ENCODE measurements around the gene KRT39.

KRT39 gene

DNA sequence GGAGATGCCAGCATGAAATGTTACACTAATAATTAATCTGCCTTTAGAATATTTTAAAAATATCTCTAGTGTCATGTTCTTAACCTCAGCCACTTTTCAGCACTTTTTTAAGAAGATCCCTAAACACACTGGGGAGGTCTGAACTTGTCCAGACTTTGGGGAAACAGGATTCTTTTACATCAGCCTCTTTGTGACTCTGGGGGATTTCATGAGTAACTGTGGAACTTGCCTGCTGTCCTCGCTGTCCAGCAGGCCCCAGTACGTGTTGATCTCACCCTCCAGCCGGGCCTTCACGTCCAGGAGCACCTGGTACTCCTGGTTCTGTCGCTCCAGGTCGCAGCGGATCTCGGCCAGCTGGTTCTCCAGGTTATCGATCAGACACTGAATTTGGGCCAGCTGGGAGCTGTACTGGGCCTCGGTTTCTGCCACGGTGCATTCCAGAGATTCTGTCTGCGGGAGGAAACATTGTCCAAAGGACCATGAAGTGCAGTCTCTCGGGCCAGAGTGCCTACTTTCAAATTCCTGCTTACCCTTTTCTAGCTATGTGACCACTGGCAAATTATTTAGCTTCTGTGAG, 11.9 kb upstream of the KRT39 start:
- DNase-seq = no peak

DNA sequence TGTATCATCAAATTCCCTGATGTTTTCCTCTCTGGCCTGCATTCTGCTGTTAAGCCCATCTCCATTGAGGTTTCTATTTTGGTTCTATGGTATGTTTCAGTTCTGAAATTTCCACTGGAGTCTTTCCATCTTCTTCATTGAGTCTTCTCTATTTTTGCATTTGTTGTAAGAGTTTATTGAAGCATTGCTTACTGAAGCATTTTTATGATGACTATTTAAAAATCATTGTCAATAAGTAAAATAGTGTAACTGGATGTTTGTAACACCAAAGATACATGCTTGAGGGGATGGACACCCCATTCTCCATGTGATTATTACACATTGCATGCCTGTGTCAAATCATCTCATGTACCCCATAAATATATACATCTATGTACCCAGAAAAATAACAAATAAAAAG, 8.8 kb upstream of the KRT39 start:
- no peak for DNase-seq

DNA sequence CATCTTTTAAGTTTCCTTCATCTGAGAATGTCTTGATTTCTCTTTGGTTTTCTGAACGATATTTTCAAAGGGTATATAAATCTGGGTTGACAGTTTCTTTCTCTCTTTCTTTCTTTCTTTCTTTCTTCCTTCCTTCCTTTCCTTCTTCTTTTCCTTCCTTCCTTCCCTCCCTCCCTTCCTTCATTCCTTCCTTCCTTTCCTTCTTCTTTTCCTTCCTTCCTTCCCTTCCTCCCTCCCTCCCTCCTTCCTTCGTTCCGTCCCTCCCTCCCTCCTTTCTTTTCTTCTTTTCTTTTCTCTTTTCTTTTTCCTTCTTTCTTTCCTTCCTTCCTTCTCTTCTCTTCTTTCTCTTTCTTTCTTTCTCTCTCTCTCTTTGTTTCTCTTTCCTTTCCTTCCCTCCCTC, 7.6 kb upstream of the KRT39 start:
- no peak for DNase-seq

DNA sequence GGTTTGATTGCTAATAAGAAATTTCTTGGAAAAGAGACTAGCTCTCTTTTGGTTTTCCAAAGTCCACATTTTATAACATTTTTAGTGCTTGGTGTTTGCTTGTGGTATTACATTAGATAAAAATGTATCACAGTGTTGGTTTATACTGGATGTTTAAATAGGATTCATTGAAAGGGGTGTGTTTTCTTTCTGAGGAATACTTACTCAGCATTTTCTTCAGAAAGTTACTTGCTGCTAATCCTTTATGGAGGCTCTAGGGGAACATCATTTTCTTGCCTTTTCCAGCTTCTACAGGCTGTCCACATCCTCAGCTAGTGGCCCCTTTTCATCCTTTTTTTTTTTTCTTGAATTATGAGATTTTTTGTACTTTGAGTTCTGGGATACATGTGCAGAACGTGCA, 834 bp upstream of the KRT39 start:
- no peak for DNase-seq

DNA sequence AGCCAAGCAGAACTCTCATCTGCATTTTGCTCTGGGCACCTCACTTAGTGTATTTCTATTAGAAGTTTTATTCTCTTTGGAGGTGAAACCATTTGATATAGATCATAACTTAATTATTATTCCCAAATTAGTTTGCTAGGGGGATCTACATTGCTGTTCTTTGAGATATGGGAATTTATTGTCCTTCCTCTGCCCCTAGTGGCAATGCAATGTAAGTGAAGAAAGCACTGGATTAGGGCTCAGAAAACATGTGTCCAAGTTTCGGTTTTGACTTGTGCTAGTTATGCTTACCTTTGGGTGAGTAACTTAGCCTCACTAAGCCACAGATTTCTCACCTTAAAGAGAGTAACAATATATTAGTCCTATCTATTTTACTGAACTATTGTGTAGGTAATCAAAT, 2.9 kb downstream of the KRT39 start:
- DNase-seq = no peak

DNA sequence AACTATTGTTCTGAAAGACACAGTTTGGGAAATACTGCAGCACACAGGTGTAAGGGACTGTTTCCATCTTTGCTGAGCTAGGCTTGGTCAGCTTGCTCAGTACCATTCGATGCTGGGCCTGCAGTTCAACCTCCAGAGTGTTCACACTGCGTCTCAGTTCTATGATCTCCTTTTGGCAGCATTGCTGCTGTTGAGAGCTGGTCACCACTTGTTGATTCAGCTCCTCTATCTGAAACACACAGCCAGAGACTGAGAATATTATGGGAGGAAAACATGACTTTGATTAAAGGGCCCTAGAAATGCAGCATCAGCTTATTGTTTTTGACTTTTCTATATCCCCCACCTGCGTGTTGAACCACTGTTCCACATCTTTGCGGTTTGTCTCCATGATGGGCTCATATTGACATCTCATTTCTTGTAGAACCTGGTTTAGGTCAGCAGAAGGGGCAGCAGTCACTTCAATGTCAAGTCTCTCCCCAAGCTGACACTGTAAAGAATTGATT, 4.6 kb downstream of the KRT39 start:
- no peak for DNase-seq

DNA sequence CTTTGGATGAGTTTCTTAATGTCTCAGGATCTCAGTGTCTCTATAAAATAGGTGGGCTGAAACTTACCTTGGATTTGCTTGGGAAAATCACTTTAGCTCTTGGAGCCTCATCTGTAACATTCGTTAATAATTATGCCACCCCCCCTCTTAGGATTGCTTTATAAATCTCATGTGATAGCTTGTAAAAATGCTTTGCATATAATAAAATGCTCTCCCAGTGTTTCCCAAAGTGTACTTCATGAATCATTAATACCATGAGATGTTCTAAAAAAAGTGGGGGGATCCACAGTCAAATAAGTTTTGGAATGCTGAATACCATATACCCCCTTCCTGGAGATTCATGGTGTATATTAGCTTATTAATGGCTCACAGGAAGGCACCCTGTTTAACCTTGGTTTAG, 5.2 kb downstream of the KRT39 start:
- no peak for DNase-seq

DNA sequence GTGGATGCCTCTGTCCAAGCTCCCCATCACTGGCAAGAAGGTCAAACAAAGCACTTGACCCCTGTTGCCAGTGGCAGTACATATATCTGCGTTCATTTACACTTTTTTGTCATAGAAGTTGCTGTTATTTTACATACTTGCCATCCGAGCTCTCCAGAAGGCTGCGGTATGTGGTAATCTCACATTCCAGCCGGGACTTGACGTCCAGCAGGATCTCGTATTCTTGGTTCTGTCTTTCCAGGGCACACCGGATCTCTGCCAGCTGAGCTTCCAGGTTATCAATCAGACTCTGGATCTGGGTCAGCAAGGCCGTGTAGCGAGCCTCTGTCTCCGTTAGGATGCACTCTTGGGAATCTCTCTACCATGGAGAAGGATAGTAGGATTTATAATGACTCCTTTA, 6.6 kb downstream of the KRT39 start:
- no peak for DNase-seq

DNA sequence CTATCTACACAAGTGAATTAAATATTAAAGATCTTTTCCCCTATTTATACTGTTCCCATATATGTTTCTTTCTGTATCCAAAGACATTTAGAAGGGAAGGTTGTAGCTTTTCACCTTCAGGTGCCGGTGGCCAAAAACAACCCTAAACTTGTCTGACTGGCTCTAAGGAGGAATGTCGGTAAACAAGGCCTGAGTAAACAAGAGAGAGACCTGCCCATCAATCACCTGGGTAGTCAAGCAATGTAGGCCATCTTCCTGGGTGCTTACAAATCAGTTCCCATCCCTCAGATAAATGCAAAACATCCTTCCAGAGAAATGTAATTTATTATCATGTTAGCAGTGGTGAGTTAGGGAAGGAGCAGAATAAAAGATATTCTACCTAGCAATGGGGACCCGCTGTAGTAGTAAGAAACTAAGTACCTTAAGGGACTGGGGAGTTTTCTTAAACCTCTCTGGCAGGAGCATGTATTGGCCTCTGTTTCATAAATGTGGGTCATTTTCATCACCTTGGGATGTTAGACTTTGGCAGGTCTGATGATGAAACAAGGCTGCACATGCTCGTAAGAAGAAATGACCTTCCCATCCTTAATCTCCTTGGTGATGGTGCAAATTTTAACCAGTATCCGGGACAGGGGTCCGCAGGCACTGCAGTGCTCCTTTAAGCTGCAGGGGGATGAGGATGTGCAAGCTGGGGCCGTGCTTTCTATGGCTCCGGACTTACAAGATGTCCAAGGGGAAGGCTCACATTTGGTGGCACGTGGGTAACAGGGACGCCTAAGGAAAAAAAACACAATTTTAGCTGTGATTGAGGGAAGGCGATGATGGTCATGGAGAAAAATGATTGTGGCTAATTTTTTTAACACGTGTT, 8.4 kb downstream of the KRT39 start:
- DNase-seq = no peak

DNA sequence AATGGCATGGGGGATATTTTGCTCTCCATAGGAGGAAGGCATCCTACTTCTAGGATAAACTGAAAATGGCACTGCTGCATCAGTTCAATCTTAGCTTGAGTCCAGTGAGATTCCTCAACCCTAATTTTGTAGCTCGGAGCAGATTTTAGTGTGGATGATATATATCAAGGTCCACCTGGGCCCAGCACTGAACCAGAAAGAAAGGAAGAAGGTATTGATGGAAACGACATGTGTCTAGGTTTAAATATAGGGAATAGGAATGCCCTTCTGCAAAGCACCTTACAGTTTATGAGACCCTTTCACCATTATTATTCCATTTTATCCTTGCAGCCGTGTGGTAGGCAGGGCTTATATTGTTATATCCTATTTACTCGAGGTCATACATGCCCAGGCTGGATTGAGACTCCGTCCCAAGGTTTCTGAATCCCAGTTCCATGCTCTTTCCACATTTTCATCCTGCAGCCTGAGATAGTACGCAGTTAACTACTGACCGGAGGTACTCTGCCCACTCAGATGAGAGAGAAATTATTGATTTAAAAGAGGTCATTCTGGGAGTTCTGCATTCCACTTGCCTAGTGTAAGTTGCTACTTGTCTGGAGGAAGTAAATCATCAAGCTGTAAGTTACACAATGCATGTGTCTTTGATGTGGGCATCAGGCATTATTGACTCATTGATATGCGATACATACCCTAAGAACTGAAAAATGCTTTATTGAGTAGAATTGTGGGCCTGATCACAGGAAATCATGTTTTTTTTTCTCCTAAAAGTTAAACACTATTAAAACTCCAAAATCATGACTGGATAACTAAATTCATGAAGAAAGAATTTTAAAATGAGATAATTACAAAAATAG, 10.1 kb downstream of the KRT39 start:
- DNase-seq = no peak

DNA sequence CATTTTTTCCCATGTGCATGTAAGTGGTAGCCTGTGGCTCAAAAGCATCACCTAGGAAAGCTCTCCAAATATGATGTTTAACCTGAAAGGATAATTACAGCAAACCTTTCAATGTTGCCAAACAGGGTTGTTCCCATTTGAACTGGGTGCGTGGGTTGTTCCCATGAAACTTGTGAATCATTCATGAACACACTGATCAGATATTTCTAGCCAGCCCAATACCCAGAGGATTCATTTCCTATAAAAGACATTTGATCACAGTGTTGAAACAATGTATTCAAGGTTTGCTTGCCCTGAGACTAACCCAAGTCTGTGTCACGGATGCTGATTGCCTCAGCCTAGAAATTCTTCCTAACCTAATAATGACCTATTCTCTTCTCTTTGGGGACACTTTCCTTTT, 12.9 kb downstream of the KRT39 start:
- DNase-seq = no peak

DNA sequence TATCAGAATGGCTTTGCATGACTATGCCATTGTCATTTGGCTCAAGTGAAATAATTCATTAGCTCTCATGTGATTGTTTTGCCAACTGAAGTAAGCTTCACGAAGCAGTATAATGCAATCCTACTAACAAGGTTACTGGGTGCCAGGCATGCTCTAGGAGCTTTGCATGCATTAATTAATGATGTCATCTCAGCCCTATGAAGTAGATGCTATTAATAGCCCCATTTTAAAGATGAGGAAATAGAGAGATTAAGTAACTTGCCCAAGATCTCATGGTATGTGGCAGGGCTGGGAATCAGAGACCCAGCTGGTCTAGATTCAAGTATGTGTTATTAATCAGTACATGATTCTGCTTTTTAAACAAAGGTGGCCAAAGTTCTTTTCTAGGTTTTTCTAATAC, 14.1 kb downstream of the KRT39 start:
- no peak for DNase-seq

DNA sequence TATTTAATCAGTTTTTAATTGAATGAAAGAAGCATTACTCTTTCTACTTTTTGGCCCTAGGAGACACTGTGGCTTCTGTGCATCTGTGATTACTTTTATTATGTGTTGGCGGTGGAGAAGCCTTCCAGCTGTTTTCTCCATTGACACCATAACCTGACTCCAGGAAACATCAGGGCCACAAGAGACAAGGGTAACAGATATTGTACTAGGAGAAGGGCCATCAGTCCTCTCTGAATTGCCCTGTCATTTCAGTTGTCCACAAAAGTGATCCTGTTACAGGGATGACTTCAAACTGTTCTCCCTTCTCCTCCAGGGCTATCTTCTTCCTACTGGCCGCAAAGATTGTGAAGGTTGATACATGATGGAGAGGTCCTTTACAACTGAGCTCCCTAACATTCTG, 14.6 kb downstream of the KRT39 start:
- no peak for DNase-seq

DNA sequence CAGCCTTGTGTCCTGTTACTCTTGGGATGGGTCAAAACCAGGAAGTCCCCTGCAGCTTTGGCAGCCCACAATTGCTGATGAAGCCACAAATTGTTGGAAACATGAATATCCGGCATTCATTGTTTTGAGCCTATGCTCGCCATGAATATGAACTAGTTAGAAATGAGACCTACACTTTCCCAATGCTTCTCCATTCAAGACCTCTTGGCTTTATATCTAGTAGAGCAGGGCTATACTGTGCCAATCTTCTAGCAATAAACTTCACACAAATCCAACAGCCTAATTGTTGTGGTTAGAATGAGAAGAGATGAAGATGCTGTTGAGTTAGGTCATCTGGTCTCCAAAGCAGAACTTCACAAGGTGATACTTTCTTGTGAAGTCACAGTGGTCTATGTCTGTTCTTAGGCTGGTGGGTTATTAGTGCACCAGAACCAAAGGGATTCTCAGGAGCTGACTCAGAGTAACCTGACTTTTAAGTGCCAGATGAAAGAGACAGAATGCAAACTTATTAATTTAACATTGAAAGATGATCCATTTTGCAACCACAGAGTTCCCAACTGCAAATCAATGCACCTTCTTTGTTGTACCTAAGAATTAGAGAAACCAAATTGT, 15.6 kb downstream of the KRT39 start:
- DNase-seq = no peak

DNA sequence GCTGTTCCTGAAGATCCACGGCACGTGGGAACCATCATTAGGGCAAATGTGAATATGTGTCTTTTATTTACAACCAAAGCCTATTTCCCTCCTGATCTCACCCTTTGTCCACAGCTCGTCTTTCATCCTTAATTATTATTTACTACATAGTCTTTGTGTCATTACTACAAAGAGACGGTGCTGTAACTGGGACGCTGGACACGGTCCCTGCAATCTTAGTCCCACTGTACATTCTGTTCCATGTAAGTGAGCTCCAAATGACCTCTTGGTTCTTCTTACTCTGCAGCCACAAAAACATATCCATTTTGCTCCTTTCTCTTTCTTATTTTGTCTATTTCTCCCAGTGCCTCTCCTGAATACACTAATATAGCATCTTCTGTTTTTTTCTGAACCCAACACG, 16.6 kb downstream of the KRT39 start:
- DNase-seq = no peak

DNA sequence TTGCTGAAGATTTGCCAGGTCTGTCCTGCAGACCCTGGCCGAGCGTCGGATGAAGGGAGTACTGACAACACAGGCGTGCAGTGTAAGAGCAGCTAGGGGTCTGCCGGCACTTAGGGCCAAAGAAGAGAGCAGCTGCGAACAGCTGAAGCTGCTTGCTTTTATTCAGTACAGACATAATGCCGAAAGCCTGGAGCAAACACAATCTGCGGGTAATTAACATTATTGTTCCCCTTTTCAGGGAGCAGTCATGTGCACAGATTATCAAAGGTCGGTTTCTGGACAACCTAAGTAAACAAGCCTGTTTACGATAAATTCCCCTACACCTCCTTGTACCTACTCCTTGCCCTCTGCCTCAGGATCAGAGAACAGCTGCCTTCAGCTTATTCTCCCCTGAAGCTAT, 17.3 kb downstream of the KRT39 start:
- no peak for DNase-seq

DNA sequence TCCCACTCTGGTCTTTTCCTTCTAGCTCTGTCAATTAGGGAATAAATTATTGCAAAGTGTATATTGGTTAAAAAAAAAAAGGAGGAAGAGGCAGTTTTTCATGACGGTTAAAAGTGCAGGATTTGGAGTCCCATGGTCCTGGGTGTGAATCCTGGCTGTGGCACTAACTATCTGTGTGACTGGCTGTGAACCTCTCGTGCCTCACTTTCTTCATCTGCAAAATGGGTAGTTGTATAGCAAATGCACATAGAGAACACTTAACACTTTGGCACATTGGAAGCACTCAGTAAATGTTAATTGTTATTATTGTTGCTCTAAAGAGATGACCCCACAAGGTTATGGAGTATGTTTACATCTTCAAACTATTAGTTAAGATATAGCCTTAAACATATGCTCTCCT, 18.8 kb downstream of the KRT39 start:
- DNase-seq = no peak

DNA sequence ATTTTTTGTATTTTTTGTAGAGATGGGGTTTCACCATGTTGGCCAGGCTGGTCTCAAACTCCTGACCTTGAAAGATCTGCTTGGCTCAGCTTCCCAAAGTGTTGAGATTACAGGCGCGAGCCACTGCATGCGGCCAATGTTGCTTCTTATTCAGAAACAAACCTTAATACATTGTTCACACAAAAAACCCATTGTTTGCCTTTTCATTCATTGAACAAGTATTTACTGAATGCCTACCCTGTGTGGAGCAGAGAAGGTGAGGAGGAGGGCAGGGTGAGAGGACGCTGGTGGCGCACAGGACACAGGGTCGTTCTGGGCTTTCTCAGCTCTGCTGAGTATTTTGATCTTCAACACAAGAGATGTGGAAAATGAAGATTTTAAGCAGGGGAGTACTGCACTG, 21.3 kb downstream of the KRT39 start:
- no peak for DNase-seq

DNA sequence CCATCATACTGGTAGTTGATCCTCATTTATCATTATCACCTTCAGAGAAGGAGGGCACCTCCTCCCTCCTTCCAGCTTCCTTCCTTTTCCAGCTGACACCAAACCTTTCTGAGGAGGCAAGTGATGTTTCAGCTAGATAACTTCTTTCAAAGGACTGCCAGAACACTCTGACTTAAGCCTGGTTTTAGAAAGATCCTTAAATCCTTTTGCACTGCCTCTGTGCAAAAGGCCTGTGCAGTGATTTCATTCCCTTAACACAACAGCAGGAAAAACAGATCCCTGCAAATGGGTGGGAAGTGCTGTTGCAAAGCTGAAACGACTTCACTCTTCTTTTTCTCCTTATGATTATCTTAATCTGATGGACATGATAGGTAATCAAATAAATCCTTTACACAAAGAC, 22.2 kb downstream of the KRT39 start:
- DNase-seq = no peak

DNA sequence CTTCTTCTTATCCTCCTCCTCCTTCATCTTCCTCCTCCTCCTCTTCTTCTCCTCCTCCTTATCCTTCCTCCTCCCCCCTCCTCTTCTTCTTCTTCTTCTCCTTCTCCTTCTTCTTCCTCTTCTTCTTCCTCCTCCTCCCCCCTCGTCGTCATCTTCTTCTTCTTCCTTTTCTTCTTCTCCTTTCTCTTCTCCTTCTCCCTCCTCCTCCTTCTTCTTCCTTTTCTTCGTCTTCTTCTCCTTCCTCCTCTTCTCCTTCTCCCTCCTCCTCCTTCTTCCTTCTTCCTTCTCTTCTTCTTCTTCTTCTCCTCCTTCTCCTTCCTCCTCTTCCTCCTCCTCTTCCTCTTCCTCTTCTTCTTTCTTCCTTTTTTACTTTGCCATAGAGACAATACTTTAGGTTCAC, 24.2 kb downstream of the KRT39 start:
- no peak for DNase-seq

DNA sequence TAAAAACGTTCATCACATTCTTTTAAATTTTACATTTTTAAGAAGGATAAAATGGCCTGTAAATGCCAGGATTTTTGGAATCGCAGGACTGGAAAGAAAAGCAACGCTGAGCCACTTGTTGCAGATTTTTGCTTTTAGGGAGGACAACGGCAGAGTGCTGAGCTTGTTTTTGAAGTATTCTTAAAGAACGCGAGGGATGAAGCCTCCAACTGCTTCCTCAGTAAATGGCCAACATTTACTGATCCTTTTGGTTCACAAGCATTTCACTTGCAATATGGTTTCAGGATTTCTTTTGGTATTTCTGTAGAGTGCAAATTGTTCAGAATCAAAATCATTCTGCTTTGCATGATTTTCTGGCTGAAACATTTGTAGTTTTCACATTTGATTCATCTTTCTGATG, 26.5 kb downstream of the KRT39 start:
- DNase-seq = no peak

DNA sequence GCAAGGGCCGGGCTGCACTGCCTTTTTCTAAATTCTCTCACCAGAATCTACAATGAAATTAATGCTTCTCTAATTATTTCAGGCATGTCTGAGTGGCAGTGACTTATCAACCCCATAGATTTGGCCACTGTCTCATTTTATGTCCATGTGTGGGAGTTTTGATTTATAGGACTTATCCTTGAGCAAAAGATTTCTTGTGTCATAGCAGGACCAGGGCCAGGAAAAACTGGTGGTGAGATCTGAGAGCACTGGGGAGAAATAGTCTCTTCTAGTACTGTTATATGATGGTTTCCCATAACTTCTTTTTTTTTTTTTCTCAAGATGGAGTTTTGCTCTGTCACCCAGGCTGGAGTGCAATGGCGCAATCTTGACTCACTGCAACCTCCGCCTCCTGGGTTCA, 27.8 kb downstream of the KRT39 start:
- no peak for DNase-seq

DNA sequence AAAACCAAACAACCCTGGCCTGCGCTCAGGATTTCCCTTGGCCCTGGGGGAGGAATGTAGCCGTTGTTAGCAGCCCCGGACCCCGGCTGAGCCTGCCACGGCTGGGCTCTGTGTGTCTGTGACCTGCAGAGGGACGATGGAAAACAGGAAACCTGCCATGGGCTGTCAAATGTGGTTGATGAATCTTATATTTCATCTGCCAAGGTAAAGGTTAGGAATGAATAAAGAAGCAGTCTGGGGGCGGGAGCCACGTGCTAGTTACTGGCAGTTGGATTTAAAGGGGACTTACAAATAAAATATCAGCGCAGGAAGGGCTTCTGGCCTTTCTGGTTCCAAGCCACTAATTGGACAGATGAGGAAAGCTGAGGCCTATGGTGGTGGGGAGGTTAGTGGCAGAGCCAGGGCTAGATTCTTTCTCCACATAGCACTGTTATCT, 29.3 kb downstream of the KRT39 start, which contains the start of gene KRT23:
Gene KRT23 (minus strand): TSS at position 263 of the 436 bp plus-strand sequence. CDS start 1,043 bp downstream, outside the sequence.
- no peak for DNase-seq

All from DMS79 (cell line).